Measurements from ENCODE around the gene BNIP5. TPM values are rescaled to one million over a fixed set of nuclear protein-coding genes. Genes with fewer than 3 reads are reported as not detected.

The BNIP5 gene
- total and polyA plus RNA-seq, 4 donors = not detected

DNA sequence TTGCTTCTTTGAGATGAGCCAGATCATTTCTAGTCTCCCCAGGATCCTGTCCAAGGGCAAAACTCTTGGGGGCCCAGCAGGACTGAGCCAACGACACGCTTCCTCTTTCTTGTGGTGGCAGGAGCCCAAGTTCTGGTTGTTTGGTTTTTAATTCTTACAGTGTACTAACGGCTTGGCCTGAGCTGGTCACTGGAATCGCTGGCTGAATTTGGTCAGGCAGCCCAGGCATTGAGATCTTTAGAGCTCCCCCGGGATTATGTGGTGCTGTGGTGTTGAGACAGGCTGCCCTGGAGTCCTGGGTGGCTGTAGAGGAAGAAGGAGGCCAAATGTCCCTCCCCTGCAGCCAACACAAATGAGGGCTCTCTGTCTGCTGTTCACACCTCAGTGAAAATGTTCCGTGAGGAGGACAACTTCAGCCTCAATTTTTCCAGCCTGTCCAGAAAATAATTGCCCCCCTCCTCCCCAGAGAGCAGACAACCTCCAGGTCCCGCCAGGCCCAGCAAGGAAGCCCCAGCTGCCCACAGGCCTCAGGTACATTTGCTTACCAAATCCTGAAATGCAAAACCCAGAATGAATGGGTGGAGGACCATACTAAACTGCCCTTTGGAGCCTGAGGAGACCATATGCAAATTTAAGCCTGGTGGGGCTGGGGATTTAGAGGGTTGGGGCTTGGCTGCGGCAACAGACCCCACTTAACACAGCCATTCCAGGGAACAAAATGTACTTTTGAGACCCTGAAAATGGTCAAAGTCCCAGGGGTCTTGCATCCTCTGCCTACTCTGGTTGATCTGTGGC lies 23.6 kb downstream of the BNIP5 start:
- 71% methylated on average over 8 of the region's 8 CpGs for WGBS
- DNase-seq (ENCODE audit: low spot score) = no peak
- no peaks in the 10 kb centered on the region for H3K27me3 ChIP-seq (ENCODE audit: control insufficient read depth in 4 of 4, insufficient read depth in 4 of 4, low read length in 3 of 4)

DNA sequence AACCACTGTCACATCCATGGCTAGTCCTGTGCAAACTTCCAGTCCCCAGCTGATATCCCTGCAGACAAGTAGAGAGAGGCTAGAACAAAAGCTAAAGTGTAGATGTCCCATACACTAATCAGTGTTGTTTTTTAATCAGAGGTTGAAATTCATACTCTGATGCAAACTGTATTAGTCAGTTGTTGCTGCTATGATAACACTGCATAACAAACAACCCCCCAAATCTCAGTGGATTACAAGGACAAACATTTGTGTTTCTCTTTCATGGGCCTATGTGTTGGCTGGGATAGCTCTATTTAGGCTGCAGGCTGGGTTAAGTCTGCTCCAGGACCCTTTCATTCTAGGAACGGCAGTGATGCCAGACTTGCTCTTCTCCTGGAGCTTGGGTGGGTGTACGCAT lies 26.8 kb downstream of the BNIP5 start:
- H3K27me3 ChIP-seq (ENCODE audit: control insufficient read depth in 4 of 4, insufficient read depth in 4 of 4, low read length in 3 of 4) = no peaks in the 10 kb centered on the region
- H3K9me3 ChIP-seq (ENCODE audit: control insufficient read depth in 4 of 4, low read length in 3 of 4) = no peaks in the 10 kb centered on the region
- H3K27ac ChIP-seq (ENCODE audit: low read depth in 1 of 2, low read length in 2 of 2) = no peak overlapping the region
- no peaks in the 10 kb centered on the region for H3K4me1 ChIP-seq (ENCODE audit: control insufficient read depth in 4 of 4, insufficient read depth in 4 of 4, low read length in 3 of 4)
- no peak for DNase-seq (ENCODE audit: low spot score)
- H3K9ac ChIP-seq (ENCODE audit: low read depth in 1 of 2, low read length in 2 of 2) = no peak overlapping the region
- no peaks in the 10 kb centered on the region for H3K36me3 ChIP-seq (ENCODE audit: control insufficient read depth in 4 of 4, insufficient read depth in 3 of 4, low read depth in 1 of 4, low read length in 3 of 4)
- no peak overlapping the region for H3K4me3 ChIP-seq (ENCODE audit: low read depth in 1 of 3, low read length in 3 of 3)
- WGBS = 92% methylated on average over 2 of the region's 2 CpGs
- no peak for TF ChIP-seq NR2F2 (IDR thresholded peaks at IDR 0.05)
- TF ChIP-seq YY1 (IDR thresholded peaks at IDR 0.05) = no peak
- TF ChIP-seq EGR1 (IDR thresholded peaks at IDR 0.05; ENCODE audit: low read depth in 2 of 2) = no peak
- no peak for TF ChIP-seq TAF1 (conservative IDR thresholded peaks at IDR 0.05)
- TF ChIP-seq RAD21 (IDR thresholded peaks at IDR 0.05) = no peak
- TF ChIP-seq HNF4G (IDR thresholded peaks at IDR 0.05) = no peak
- TF ChIP-seq, protein P1, sequence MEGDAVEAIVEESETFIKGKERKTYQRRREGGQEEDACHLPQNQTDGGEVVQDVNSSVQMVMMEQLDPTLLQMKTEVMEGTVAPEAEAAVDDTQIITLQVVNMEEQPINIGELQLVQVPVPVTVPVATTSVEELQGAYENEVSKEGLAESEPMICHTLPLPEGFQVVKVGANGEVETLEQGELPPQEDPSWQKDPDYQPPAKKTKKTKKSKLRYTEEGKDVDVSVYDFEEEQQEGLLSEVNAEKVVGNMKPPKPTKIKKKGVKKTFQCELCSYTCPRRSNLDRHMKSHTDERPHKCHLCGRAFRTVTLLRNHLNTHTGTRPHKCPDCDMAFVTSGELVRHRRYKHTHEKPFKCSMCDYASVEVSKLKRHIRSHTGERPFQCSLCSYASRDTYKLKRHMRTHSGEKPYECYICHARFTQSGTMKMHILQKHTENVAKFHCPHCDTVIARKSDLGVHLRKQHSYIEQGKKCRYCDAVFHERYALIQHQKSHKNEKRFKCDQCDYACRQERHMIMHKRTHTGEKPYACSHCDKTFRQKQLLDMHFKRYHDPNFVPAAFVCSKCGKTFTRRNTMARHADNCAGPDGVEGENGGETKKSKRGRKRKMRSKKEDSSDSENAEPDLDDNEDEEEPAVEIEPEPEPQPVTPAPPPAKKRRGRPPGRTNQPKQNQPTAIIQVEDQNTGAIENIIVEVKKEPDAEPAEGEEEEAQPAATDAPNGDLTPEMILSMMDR (IDR thresholded peaks at IDR 0.05; ENCODE audit: low read depth, low read length, missing input control) = no peak
- TF ChIP-seq SP1 (IDR thresholded peaks at IDR 0.05) = no peak
- TF ChIP-seq, protein P2, sequence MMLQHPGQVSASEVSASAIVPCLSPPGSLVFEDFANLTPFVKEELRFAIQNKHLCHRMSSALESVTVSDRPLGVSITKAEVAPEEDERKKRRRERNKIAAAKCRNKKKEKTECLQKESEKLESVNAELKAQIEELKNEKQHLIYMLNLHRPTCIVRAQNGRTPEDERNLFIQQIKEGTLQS (IDR thresholded peaks at IDR 0.05) = no peak
- TF ChIP-seq FOXA2 (IDR thresholded peaks at IDR 0.05) = no peak
- no peak for TF ChIP-seq RXRA (IDR thresholded peaks at IDR 0.05)
- TF ChIP-seq, protein P3, sequence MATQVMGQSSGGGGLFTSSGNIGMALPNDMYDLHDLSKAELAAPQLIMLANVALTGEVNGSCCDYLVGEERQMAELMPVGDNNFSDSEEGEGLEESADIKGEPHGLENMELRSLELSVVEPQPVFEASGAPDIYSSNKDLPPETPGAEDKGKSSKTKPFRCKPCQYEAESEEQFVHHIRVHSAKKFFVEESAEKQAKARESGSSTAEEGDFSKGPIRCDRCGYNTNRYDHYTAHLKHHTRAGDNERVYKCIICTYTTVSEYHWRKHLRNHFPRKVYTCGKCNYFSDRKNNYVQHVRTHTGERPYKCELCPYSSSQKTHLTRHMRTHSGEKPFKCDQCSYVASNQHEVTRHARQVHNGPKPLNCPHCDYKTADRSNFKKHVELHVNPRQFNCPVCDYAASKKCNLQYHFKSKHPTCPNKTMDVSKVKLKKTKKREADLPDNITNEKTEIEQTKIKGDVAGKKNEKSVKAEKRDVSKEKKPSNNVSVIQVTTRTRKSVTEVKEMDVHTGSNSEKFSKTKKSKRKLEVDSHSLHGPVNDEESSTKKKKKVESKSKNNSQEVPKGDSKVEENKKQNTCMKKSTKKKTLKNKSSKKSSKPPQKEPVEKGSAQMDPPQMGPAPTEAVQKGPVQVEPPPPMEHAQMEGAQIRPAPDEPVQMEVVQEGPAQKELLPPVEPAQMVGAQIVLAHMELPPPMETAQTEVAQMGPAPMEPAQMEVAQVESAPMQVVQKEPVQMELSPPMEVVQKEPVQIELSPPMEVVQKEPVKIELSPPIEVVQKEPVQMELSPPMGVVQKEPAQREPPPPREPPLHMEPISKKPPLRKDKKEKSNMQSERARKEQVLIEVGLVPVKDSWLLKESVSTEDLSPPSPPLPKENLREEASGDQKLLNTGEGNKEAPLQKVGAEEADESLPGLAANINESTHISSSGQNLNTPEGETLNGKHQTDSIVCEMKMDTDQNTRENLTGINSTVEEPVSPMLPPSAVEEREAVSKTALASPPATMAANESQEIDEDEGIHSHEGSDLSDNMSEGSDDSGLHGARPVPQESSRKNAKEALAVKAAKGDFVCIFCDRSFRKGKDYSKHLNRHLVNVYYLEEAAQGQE (IDR thresholded peaks at IDR 0.05) = no peak
- no peak for TF ChIP-seq ZBTB33 (IDR thresholded peaks at IDR 0.05)
- no peak for TF ChIP-seq GABPA (IDR thresholded peaks at IDR 0.05 in 1 of 2, conservative IDR thresholded peaks at IDR 0.05 in 1 of 2)
- TF ChIP-seq, protein P4, sequence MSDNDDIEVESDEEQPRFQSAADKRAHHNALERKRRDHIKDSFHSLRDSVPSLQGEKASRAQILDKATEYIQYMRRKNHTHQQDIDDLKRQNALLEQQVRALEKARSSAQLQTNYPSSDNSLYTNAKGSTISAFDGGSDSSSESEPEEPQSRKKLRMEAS (IDR thresholded peaks at IDR 0.05) = no peak
- no peak for TF ChIP-seq FOXA1 (IDR thresholded peaks at IDR 0.05)

More for the DNA sequence above, 23.6 kb downstream of the BNIP5 start:
- Histone ChIP-seq H3K27ac (ENCODE audit: low read depth in 1 of 2, low read length in 2 of 2) (no peak overlapping the region), H3K36me3 (ENCODE audit: control insufficient read depth in 4 of 4, insufficient read depth in 3 of 4, low read depth in 1 of 4, low read length in 3 of 4) (no peaks in the 10 kb centered on the region), H3K4me3 (ENCODE audit: low read depth in 1 of 3, low read length in 3 of 3) (no peak overlapping the region), H3K9me3 (ENCODE audit: control insufficient read depth in 4 of 4, low read length in 3 of 4) (no peaks in the 10 kb centered on the region), H3K9ac (ENCODE audit: low read depth in 1 of 2, low read length in 2 of 2) (no peak overlapping the region), H3K4me1 (ENCODE audit: control insufficient read depth in 4 of 4, insufficient read depth in 4 of 4, low read length in 3 of 4) (no peaks in the 10 kb centered on the region)
- TF ChIP-seq YY1 (IDR thresholded peaks at IDR 0.05) (no peak), HNF4A (conservative IDR thresholded peaks at IDR 0.05) (no peak), EGR1 (IDR thresholded peaks at IDR 0.05; ENCODE audit: low read depth in 2 of 2) (no peak), JUND (IDR thresholded peaks at IDR 0.05) (no peak), FOXA1 (IDR thresholded peaks at IDR 0.05) (no peak), NR2F2 (IDR thresholded peaks at IDR 0.05) (no peak), HNF4G (IDR thresholded peaks at IDR 0.05) (no peak), RAD21 (IDR thresholded peaks at IDR 0.05) (no peak), GABPA (IDR thresholded peaks at IDR 0.05 in 1 of 2, conservative IDR thresholded peaks at IDR 0.05 in 1 of 2) (no peak), FOXA2 (IDR thresholded peaks at IDR 0.05) (no peak)
- TF ChIP-seq, protein P1 (IDR thresholded peaks at IDR 0.05; ENCODE audit: low read depth, low read length, missing input control) = no peak
- TF ChIP-seq, protein P2 (IDR thresholded peaks at IDR 0.05) = no peak
- TF ChIP-seq, protein P4 (IDR thresholded peaks at IDR 0.05) = no peak

Data from liver (tissue), 9 donors.